ENCODE measurements around the gene MAP4K2. TPM values are rescaled to one million over a fixed set of nuclear protein-coding genes. Genes with fewer than 3 reads are reported as not detected.

MAP4K2 gene
- total and polyA plus RNA-seq, 2 of the 4 experiments (the other 2 are of a cell fraction) = 11.7 to 16.6 TPM

GRCh38 chr11:64764040-64764611 is 38.9 kb downstream of the MAP4K2 start:
- no peak overlapping the region for H3K18ac ChIP-seq (ENCODE audit: low read depth, low read length)
- peaks cover 62% of the 10 kb centered on the region for H4K20me1 ChIP-seq (ENCODE audit: insufficient read depth, low read length)
- H3K36me3 ChIP-seq (ENCODE audit: control insufficient read depth, insufficient read depth, low read length) = peaks cover 70% of the 10 kb centered on the region
- H3K79me1 ChIP-seq (ENCODE audit: low read depth in 1 of 2, low read length in 2 of 2) = peaks cover 25 to 66% of the 10 kb centered on the region in 2 experiments
- peaks cover 18% of the 10 kb centered on the region for H3K4me1 ChIP-seq (ENCODE audit: control insufficient read depth, insufficient read depth, low read length)
- H2BK20ac ChIP-seq (ENCODE audit: low read depth, low read length) = no peak overlapping the region
- intact Hi-C loops (cut with micrococcal nuclease) = no loop called here
- H4K5ac ChIP-seq (ENCODE audit: low read depth, low read length) = no peak overlapping the region
- DNase-seq = no peak
- H4K8ac ChIP-seq (ENCODE audit: low read depth in 2 of 2, low read length in 2 of 2) = no peak overlapping the region
- H2BK120ac ChIP-seq (ENCODE audit: low read depth, low read length) = no peak overlapping the region
- H3K9ac ChIP-seq (ENCODE audit: low read depth, low read length) = no peak overlapping the region
- H2AK9ac ChIP-seq (replicated peaks; ENCODE audit: low read depth, low read length, poor library complexity) = peak overlapping the region; percentile 18
- no peak overlapping the region for H2BK5ac ChIP-seq (ENCODE audit: low read depth, low read length, poor library complexity, severe bottlenecking)
- no peak overlapping the region for H3K56ac ChIP-seq (ENCODE audit: extremely low read depth, insufficient read depth, low read length)
- in situ Hi-C loops (cut with MboI; ENCODE audit: low sequenced_read_pairs) = no loop called here
- no peak overlapping the region for H2BK15ac ChIP-seq (ENCODE audit: low read depth, low read length)
- WGBS, 2 experiments (ENCODE audit: extremely low coverage in 2 of 2, insufficient read length in 1 of 2) = 87% methylated on average over 6 of the region's 11 CpGs; no CpG with 5 or more reads in 1 of the 2 experiments
- no peak overlapping the region for H3K23ac ChIP-seq (ENCODE audit: low read depth, low read length)
- peaks cover 18% of the 10 kb centered on the region; the same call in 1 of the 2 replicates for H3K9me1 ChIP-seq (ENCODE audit: insufficient read depth, low read length)
- no peak overlapping the region; the same call in 1 of the 2 replicates for H3K14ac ChIP-seq (replicated peaks; ENCODE audit: low read depth, low read length)
- CTCF ChIA-PET = interaction anchor here (1.0 kb wide), 1 partner anchor 12 kb away, joined by 3 read pairs; no protein-coding TSS in a partner anchor
- H2AFZ ChIP-seq (replicated peaks; ENCODE audit: low read length, poor library complexity) = no peak overlapping the region
- no peak overlapping the region for H3K4ac ChIP-seq (ENCODE audit: low read depth, low read length)
- no peaks in the 10 kb centered on the region for H3K9me3 ChIP-seq (ENCODE audit: control insufficient read depth, insufficient read depth, low read length)
- BruUV-seq (replicated peaks) = no TSS peak
- H2AK5ac ChIP-seq (ENCODE audit: low read depth, low read length) = no peak overlapping the region
- POLR2A ChIA-PET (ENCODE audit: unreplicated experiment) = no interaction called here
- ATAC-seq (ENCODE audit: low read depth) = no peak
- no peak for TF ChIP-seq USF2 (IDR thresholded peaks at IDR 0.05; ENCODE audit: low read depth, low read length)
- TF ChIP-seq MAZ (IDR thresholded peaks at IDR 0.05; ENCODE audit: borderline replicate concordance, low read depth, low read length) = no peak
- no peak for TF ChIP-seq RFX5 (IDR thresholded peaks at IDR 0.05; ENCODE audit: low read depth, low read length)
- no peak for TF ChIP-seq CHD1 (IDR thresholded peaks at IDR 0.05; ENCODE audit: low read depth, low read length)
- TF ChIP-seq FOS (IDR thresholded peaks at IDR 0.05; ENCODE audit: low read depth, low read length) = no peak
- no peak for TF ChIP-seq RCOR1 (IDR thresholded peaks at IDR 0.05; ENCODE audit: insufficient replicate concordance, low read length)
- no peak for TF ChIP-seq POLR2A (IDR thresholded peaks at IDR 0.05; ENCODE audit: low read depth, low read length)
- TF ChIP-seq ELK1 (IDR thresholded peaks at IDR 0.05; ENCODE audit: borderline replicate concordance, low read depth, low read length) = no peak
- no peak for TF ChIP-seq NFE2L2 (IDR thresholded peaks at IDR 0.05; ENCODE audit: low read depth, low read length)
- no peak overlapping the region for H3K27ac ChIP-seq (ENCODE audit: insufficient read depth, low read length)
- H3K4me2 ChIP-seq (ENCODE audit: low read depth, low read length) = no peak overlapping the region
- dilution Hi-C loops (cut with HindIII; ENCODE audit: low sequenced_read_pairs, unreplicated experiment) = no loop called here
- no peaks in the 10 kb centered on the region for H3K27me3 ChIP-seq (ENCODE audit: control insufficient read depth, insufficient read depth, low read length)
- no peak overlapping the region for H3K4me3 ChIP-seq (ENCODE audit: insufficient read depth, low read depth, low read length)
- H4K91ac ChIP-seq (ENCODE audit: insufficient read depth, low read depth, low read length) = no peak overlapping the region

All from IMR-90 (cell line).